Parathyroid adenoma (tissue), 2 donors: ENCODE results near the gene NOL8.

Experiments
- H2AFZ ChIP-seq: fragments of 300-600 bp; sonication (generic); one replicate; pipeline ENCODE4 v1.7.0; 2017; ENCODE audit warnings: antibody characterized with exemption, mild to moderate bottlenecking
- H3K27ac ChIP-seq: fragments of 300-600 bp; sonication (generic); one replicate; pipeline ENCODE4 v1.7.0; 2017
- H3K27me3 ChIP-seq: fragments of 300-600 bp; sonication (generic); one replicate; pipeline ENCODE4 v1.7.0; 2017; ENCODE audit warnings: low read length; ENCODE audit not compliant: control insufficient read depth, insufficient read depth
- H3K36me3 ChIP-seq: fragments of 300-600 bp; sonication (generic); one replicate; pipeline ENCODE4 v1.7.0; 2017; ENCODE audit warnings: low read length; ENCODE audit not compliant: control insufficient read depth, insufficient read depth
- H3K4me1 ChIP-seq: fragments of 300-600 bp; sonication (generic); one replicate; pipeline ENCODE4 v1.7.0; 2017; ENCODE audit warnings: control low read depth
- H3K4me2 ChIP-seq: fragments of 300-600 bp; sonication (generic); one replicate; pipeline ENCODE4 v1.7.0; 2017; ENCODE audit warnings: low read length
- H3K4me3 ChIP-seq: fragments of 300-600 bp; sonication (generic); one replicate; pipeline ENCODE4 v1.7.0; 2017; ENCODE audit warnings: low read depth, low read length
- H3K79me2 ChIP-seq: fragments of 300-600 bp; sonication (generic); one replicate; pipeline ENCODE4 v1.7.0; 2017; ENCODE audit warnings: control low read depth
- H3K9ac ChIP-seq: fragments of 300-600 bp; sonication (generic); one replicate; pipeline ENCODE4 v1.7.0; 2017; ENCODE audit warnings: mild to moderate bottlenecking
- H3K9me3 ChIP-seq: fragments of 300-600 bp; sonication (generic); one replicate; pipeline ENCODE4 v1.7.0; 2017; ENCODE audit warnings: low read length; ENCODE audit not compliant: control insufficient read depth
- TF ChIP-seq, protein P1 (sequence below): fragments of 300-600 bp; sonication (generic); IDR thresholded peaks from one replicate; pipeline ENCODE4 v1.7.0; 2017; ENCODE audit warnings: antibody characterized with exemption, mild to moderate bottlenecking
- donor health status: primary hyperparathyroidism.

NOL8 gene

DNA sequence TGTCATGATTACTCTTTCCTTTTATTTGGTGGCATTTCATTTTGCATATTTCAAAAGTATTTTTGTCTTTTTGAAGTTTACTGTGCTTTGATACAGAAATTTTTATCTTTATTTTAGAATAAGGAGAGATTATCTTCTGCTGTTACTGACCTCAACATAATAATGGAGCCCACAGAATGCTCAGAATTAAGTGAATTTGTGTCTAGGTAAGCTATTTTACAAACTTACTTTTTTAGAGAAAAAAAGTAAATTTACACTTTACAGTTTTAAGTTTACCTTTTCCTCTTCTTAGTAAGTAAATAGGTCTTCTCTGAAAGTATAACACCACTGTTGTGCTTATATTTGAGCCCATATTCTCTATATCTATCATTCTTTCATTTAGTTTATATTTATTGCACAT, 20.4 kb upstream of the NOL8 start:
- H3K27me3 ChIP-seq = no peaks in the 10 kb centered on the region
- H3K4me2 ChIP-seq = no peak overlapping the region
- no peaks in the 10 kb centered on the region for H3K9me3 ChIP-seq
- H2AFZ ChIP-seq = no peak overlapping the region
- H3K4me1 ChIP-seq = no peaks in the 10 kb centered on the region
- no peak overlapping the region for H3K9ac ChIP-seq
- no peak overlapping the region for H3K27ac ChIP-seq
- H3K4me3 ChIP-seq = no peak overlapping the region
- no peaks in the 10 kb centered on the region for H3K36me3 ChIP-seq
- H3K79me2 ChIP-seq = no peaks in the 10 kb centered on the region
- TF ChIP-seq, protein P1, sequence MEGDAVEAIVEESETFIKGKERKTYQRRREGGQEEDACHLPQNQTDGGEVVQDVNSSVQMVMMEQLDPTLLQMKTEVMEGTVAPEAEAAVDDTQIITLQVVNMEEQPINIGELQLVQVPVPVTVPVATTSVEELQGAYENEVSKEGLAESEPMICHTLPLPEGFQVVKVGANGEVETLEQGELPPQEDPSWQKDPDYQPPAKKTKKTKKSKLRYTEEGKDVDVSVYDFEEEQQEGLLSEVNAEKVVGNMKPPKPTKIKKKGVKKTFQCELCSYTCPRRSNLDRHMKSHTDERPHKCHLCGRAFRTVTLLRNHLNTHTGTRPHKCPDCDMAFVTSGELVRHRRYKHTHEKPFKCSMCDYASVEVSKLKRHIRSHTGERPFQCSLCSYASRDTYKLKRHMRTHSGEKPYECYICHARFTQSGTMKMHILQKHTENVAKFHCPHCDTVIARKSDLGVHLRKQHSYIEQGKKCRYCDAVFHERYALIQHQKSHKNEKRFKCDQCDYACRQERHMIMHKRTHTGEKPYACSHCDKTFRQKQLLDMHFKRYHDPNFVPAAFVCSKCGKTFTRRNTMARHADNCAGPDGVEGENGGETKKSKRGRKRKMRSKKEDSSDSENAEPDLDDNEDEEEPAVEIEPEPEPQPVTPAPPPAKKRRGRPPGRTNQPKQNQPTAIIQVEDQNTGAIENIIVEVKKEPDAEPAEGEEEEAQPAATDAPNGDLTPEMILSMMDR = no peak

DNA sequence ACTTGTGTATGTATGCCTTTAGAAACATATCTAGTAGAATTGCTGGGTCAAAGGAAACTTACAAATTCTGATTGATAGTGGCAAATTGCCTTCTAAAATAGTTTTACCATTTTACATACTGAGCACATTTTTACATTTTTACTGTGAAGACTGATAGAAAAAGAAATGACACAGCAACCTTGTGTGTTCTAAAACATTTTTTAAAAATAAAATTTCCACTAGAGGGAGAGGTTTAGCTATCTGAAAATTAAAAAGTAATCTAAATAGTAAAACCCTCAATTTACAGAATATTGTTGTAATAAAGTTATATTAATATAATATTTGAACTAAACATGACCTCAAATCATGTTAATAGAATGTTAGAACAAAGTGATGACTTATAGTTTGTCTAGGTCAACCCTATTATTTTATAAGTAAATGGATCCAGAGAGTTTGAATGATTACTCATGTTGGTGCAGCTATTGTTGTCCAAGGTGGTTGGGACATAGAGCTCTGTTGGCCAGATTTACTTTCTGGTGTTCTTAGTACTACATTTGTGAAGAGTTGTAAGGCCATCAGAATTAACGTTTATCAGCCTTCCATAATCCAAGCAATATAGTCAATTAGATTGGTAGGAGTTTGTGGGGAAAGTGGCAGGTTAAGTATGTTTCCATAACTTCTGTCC, 17.8 kb upstream of the NOL8 start:
- Histone ChIP-seq H2AFZ (no peak overlapping the region), H3K36me3 (no peaks in the 10 kb centered on the region), H3K27me3 (no peaks in the 10 kb centered on the region), H3K27ac (no peak overlapping the region), H3K4me2 (no peak overlapping the region), H3K9ac (no peak overlapping the region), H3K4me3 (no peak overlapping the region), H3K4me1 (no peaks in the 10 kb centered on the region), H3K79me2 (no peaks in the 10 kb centered on the region), H3K9me3 (no peaks in the 10 kb centered on the region)
- TF ChIP-seq, protein P1 = no peak

DNA sequence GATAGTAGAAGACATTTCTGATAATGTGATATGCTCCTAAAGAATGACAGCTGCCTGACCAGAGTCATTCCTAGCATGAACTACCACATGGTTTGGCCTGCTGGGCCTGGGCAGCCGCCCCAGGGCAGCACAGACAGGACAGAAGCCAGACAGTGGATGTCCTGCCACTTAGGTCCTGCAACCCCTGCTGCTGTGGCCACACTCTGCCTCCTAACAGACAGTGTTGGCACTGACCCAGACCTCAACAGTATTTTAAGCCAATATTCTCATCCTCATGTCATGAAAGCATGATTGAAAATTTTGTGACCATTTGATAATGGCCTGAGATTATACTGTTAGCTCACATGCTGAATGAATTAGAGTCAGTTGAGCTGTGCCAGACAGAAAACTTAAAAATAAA, 16.4 kb upstream of the NOL8 start:
- Histone ChIP-seq H3K27ac (no peak overlapping the region), H3K27me3 (no peaks in the 10 kb centered on the region), H3K4me1 (no peaks in the 10 kb centered on the region), H3K9ac (no peak overlapping the region), H3K36me3 (no peaks in the 10 kb centered on the region), H3K4me3 (no peak overlapping the region), H2AFZ (no peak overlapping the region), H3K4me2 (no peak overlapping the region), H3K9me3 (no peaks in the 10 kb centered on the region), H3K79me2 (no peaks in the 10 kb centered on the region)
- TF ChIP-seq, protein P1 = no peak

DNA sequence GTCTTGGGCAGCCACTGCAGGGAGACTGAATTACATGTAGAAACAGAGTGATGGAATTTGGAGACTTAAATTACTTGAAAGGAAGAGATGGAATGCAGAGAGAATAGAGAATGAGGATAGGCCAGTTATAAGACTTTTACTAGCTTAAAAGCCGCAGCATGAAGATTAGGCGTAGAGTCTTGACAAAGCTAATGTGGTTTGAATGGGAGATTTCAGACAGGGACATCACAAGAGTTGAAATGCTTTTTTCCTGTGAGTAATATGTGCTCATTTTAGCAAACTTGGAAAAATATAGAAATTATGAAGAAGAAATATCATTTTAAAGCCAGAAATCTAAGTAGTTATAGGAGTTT, 8.1 kb upstream of the NOL8 start:
- no peaks in the 10 kb centered on the region for H3K4me1 ChIP-seq
- TF ChIP-seq, protein P1 = no peak
- H3K79me2 ChIP-seq = no peaks in the 10 kb centered on the region
- no peak overlapping the region for H3K4me3 ChIP-seq
- no peaks in the 10 kb centered on the region for H3K36me3 ChIP-seq
- H3K9me3 ChIP-seq = no peaks in the 10 kb centered on the region
- no peak overlapping the region for H3K9ac ChIP-seq
- H3K27ac ChIP-seq = no peak overlapping the region
- H3K27me3 ChIP-seq = no peaks in the 10 kb centered on the region
- no peak overlapping the region for H3K4me2 ChIP-seq
- no peak overlapping the region for H2AFZ ChIP-seq

DNA sequence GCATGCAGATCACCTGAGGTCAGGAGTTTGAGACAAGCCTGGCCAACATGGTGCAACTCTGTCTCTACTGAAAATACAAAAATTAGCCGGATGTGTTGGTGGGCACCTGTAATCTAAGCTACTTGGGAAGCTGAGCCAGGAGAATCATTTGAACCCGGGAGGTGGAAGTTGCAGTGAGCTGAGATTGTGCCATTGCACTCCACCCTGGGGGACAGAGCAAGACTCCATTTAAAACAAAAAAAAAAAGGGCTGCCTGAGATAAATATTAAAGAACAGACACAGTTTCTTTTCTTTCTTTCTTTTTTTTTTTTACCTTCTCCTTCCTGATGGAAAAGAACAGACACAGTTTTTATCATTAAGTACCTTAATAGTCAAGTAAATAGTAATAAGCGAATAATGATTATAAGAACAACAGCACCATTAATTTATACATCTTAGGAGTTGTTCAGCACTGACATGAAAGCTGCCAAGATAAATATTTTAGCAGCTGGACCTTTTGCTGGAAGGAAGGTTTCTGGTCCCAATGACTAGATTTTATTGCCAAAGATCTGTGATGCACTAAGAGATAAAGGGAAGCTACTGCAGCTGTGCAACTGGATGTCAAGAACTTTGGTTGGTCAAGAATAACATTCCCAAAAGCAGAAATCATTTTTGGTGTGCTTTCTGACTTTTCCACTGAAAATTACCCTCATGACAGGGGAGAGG, 7.6 kb upstream of the NOL8 start:
- Histone ChIP-seq H3K27me3 (no peaks in the 10 kb centered on the region), H2AFZ (no peak overlapping the region), H3K9me3 (no peaks in the 10 kb centered on the region), H3K36me3 (no peaks in the 10 kb centered on the region), H3K79me2 (no peaks in the 10 kb centered on the region), H3K9ac (no peak overlapping the region), H3K4me3 (no peak overlapping the region), H3K4me2 (no peak overlapping the region), H3K27ac (no peak overlapping the region), H3K4me1 (no peaks in the 10 kb centered on the region)
- TF ChIP-seq, protein P1 = no peak
